Measurements from ENCODE around the gene RAET1E.
"Not testable (repeated sequence)": the region's sequence is repeated elsewhere in the genome, so short reads cannot be mapped to it uniquely, and the experiment has no call there.

The RAET1E gene

GRCh38 chr6:149925974-149926777 is 28.3 kb upstream of the RAET1E start:
- no peak for DNase-seq

- DNase-seq = no peak
Measured at GRCh38 chr6:149925253-149925973, 27.5 kb upstream of the RAET1E start.

GRCh38 chr6:149924933-149925252 is 27.0 kb upstream of the RAET1E start:
- DNase-seq = no peak

DNA sequence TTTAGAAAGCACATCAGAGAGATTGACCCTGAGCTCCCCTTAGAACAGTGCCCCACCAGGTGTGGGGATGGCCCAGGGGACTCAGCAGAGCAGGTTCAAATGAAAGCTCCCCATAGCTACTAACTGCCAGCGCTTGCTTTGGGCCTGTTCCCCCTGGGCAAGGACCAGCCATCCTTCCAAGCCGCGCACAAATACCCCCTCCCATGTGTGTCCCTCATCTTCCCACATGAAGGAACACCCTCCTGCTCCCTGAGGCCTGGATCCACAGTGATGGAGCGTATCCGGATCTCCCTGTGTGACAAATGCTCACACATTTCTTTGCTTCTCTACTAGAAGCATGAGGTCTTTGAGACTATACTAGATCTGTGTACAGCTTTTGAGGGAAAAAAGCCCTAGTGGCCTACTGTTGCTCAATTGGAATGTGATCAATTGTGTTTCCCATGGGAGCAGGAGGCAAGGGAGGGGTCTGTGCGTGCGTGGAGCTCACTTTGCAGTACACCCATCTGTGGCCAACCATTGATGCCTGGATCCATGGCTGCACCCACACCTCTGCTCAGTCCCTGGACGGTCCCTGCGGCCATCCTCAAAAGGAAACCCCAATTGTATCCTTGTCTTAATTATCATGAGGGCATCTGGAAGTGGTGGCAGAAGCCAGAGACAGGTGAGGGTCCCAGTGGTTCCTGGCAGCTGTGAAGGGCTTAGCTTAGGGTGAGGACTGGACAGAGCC is 26.5 kb upstream of the RAET1E start:
- DNase-seq = no peak

GRCh38 chr6:149923327-149923986 is 25.5 kb upstream of the RAET1E start:
- no peak for DNase-seq

DNA sequence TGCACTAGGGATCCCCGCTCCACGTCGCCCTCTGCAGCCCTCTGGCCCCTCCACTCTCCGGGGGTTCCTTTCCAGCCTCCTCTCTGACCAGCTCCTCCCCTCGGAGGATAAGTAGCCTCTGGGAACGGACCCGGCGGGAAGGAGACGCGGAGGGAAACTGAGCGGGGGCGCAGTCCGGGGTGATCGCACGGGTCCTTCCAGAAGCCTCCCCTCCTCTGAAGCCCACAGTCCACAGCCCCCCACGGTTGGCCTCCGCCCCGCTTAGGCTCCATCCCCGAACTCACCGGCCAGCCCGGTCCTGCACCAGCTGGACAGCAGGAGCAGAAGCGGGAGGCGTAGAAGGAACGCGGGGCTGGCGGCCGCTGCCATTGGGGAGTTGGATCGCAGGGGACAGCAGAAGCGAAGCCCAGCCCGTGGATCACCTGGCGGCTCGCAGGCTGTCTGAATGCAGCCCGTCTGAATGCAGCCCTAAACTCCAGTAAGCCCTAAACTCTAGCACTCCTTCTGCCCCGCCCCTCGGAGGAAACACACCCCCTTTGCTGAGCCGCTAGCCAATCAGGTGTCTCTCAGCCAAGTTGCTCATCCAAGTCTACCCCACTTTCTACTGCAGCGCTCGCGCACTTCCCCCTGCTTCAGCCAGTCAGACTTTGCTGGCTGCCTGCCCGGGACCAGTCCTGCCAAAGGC is 24.9 kb upstream of the RAET1E start, which contains the start of gene RAET1G:
RAET1G (minus strand) TSS at position 480 of the 685 bp plus-strand sequence; CDS start at position 369, 111 bp downstream.
- peak; percentile 26 for DNase-seq

GRCh38 chr6:149922091-149922490 is 24.2 kb upstream of the RAET1E start:
- DNase-seq = not testable (repeated sequence)

GRCh38 chr6:149921361-149921760 is 23.4 kb upstream of the RAET1E start:
- DNase-seq = no peak

- no peak for DNase-seq
Measured at GRCh38 chr6:149919834-149920225, 21.9 kb upstream of the RAET1E start.

GRCh38 chr6:149919126-149919833 is 21.4 kb upstream of the RAET1E start:
- DNase-seq = not testable (repeated sequence)

DNA sequence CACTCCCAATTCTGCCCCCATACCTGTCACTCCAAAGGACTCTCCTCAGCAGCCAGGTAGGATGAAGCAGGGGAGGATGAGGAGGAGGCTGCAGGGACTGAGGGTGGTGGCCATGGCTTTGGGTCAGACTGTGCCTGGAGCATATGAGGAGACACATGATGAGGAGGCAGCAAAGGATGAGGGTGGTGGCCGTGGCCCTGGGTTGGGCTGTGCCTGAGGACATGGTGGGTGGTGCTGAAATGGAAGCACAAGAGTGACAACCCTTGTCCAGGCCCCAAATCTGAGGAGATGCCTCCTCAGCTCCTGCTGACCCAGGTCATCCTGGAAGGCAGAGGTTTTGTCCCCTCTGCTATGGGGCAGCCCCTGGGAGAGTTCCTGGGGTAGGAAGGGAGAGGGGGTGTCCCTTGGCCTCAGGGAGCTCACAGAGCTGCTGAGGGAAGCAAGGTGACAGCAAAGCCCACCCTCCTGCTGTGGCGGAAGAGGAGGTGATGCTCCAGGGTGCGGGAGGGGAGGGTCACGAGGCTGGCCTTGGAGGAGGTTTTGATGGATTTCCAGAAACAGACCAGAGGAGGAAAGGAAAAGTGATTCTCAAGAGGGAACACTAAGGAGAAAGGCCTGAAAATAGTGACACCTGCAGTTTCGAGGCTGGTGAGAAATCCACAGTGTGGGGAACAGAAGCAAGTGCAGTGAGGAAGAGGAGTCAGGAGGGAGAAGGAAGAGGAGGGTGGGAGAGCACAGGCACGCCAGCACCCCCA is 20.4 kb upstream of the RAET1E start:
- DNase-seq = no peak

DNA sequence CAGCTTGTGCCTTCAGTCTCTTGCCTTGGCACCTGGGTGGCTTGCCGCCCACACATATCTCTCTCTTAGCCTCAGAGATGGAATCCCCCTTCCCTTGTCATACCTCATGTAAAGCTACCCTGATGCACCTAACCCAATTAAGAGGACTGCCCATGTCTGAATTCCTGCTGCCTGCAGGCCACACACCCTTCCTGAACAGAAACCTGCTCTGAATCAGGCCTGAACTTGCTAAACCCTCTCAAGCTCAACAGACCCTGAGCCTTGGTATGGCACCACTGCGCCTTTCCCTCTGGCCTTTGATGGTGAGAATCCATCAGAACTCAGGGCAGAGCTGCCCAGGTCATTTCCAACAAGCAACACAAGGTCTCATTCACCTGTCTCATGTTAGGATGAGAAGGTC is 19.8 kb upstream of the RAET1E start:
- no peak for DNase-seq

DNA sequence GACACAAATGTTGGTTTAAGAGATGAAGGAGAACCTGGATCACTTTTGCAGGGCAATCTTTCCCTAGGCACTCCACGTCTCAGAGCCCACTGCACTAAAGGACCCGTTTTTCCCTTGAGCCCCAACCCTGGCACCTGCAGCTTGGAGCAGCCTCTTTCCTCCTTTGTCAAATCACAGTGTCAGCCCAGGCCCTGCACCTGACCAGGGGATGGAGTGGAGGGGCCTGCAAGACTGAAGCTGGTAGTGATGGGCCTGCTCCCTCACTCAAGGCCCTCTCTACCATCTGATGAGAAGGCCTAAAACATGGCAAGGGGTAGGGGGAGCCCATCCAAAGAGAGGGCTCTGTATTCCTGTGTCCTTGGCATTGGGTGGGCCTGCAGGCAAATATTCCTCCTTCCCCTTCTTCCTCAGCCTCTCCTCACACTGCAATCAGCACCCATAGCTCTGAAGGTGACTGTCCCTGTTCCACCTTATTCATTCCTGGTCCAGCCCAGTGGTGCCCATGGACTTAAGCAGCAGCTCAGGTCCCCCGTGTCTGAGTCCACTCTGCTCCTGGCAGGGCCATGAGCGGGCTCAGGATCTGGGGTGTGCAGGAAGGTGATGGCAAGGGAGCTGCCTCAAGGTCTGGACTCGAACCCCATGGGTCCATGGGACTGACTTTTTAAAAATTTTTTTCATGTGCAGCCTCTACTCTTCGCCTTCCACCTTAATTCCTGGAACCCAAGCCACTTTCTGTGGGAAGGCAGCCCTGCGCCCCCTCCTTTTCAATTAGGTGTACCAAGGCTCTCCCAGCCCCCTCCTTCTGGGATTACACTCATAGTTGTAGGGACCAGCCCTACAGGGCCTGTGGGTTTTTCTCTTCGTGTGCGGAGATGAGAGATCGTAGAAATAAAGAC is 18.3 kb upstream of the RAET1E start:
- DNase-seq = no peak

GRCh38 chr6:149913540-149914240 is 15.8 kb upstream of the RAET1E start:
- DNase-seq = no peak

- DNase-seq = no peak
Measured at GRCh38 chr6:149913085-149913484, 15.2 kb upstream of the RAET1E start.

DNA sequence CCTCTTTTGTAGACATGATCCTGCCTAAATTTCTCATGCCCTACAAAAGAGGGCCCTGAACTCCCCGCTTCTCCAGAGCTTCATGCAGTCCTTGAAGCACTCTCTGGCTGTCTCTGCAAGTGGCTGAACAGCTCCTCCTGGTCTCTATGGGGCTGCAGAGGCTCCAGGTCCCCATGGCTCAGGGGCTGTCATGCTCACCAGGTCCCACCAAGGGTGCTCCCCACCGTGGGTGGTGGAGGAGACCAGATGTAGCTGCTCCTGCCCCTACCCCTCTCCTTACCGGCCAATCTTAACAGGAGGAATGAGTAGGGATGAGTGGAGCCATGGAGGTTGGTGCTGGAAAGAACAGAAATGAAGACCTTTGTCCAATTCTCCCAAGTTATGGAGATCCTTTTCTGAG is 14.8 kb upstream of the RAET1E start:
- not testable (repeated sequence) for DNase-seq

- no peak for DNase-seq
Measured at GRCh38 chr6:149910721-149911151, 12.8 kb upstream of the RAET1E start.

DNA sequence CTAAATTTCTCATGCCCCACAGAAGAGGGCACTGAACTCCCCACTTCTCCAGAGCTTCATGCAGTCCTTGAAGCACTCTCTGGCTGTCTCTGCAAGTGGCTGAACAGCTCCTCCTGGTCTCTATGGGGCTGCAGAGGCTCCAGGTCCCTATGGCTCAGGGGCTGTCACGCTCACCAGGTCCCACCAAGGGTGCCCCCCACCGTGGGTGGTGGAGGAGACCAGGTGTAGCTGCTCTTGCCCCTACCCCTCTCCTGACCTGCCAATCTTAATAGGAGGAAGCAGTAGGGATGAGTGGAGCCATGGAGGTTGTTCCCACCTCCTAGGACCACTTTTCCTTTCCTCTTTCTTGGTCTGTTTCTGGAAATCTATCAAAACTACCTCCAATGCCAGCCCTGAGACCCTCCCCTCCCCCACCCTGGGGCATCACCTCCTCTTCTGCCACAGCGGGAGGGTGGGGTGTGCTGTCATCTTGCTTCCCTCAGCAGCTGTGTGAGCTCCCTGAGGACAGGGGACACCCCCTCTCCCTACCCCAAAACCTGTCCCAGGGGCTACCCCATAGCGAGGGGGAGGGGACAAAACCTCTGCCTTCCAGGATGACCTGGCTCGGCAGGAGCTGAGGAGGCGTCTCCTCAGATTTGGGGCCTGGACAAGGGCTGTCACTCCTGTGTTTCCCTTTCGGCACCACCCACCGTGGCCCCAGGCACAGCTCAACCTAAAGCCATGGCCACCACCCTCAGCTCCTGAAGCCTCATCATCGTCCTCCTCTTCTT is 12.0 kb upstream of the RAET1E start:
- no peak for DNase-seq
